ENCODE data around the gene PODXL. TPM values are rescaled to one million over a fixed set of nuclear protein-coding genes. Genes with fewer than 3 reads are reported as not detected.

The PODXL gene
- total RNA-seq, 4 donors from 2014 or later: 7.6 to 44.5 (median 20.2) TPM

- TF ChIP-seq CTCF (IDR thresholded peaks at IDR 0.05; ENCODE audit: low read depth): no peak
Observed at GRCh38 chr7:131537571-131537978, 18.9 kb downstream of the PODXL start.

GRCh38 chr7:131536361-131536849 lies 20.0 kb downstream of the PODXL start:
- TF ChIP-seq CTCF (IDR thresholded peaks at IDR 0.05; ENCODE audit: low read depth): no peak

- TF ChIP-seq CTCF (IDR thresholded peaks at IDR 0.05; ENCODE audit: low read depth): no peak
Observed at GRCh38 chr7:131533566-131534561, 22.6 kb downstream of the PODXL start.

- no peak for TF ChIP-seq CTCF (IDR thresholded peaks at IDR 0.05; ENCODE audit: low read depth)
Observed at GRCh38 chr7:131533151-131533559, 23.3 kb downstream of the PODXL start.

- TF ChIP-seq CTCF (IDR thresholded peaks at IDR 0.05; ENCODE audit: low read depth): no peak
Observed at GRCh38 chr7:131532570-131533091, 23.8 kb downstream of the PODXL start.

- no peak for TF ChIP-seq CTCF (IDR thresholded peaks at IDR 0.05; ENCODE audit: low read depth)
Observed at GRCh38 chr7:131530137-131530536, 26.3 kb downstream of the PODXL start.

- TF ChIP-seq CTCF (IDR thresholded peaks at IDR 0.05; ENCODE audit: low read depth): no peak
Observed at GRCh38 chr7:131529617-131530016, 26.8 kb downstream of the PODXL start.

Measured in subcutaneous adipose tissue (tissue), 4 donors.